SK-N-SH treated with all-trans-retinoic acid at 6 μM for 48 hours (cell line): ENCODE data around the gene SLC6A18.

Experiments used
- ARNTL ChIP-seq: fragments of 450-650 bp; formaldehyde crosslinking; IDR thresholded peaks from 2 replicates; pipeline ENCODE4 v1.5.0; 2020; ENCODE audit warnings: low read depth, mild to moderate bottlenecking, moderate library complexity, borderline replicate concordance
- BACH2 ChIP-seq: fragments of 250-450 bp; sonication (Bioruptor Pico); IDR thresholded peaks from 2 replicates; pipeline ENCODE4 v1.9.0; 2021; ENCODE audit warnings: mild to moderate bottlenecking, borderline replicate concordance
- CSDC2 ChIP-seq: fragments of 250-450 bp; sonication (Bioruptor Pico); IDR thresholded peaks from 2 replicates; pipeline ENCODE4 v1.5.0; 2020; ENCODE audit warnings: mild to moderate bottlenecking, moderate library complexity
- ISL1 ChIP-seq: fragments of 250-450 bp; sonication (Bioruptor Pico); IDR thresholded peaks from 2 replicates; pipeline ENCODE4 v2.1.2; 2022; ENCODE audit warnings: mild to moderate bottlenecking, moderate library complexity
- OSR1 ChIP-seq: fragments of 250-450 bp; sonication (Bioruptor Pico); IDR thresholded peaks from 2 replicates; pipeline ENCODE4 v1.8.0; 2022; ENCODE audit warnings: moderate library complexity, mild to moderate bottlenecking, inconsistent platforms
- RARB ChIP-seq: fragments of 250-450 bp; sonication (Bioruptor Pico); IDR thresholded peaks from 2 replicates; pipeline ENCODE4 v1.8.0; 2021; ENCODE audit warnings: mild to moderate bottlenecking, moderate library complexity
- TCF4 ChIP-seq: fragments of 250-450 bp; sonication (Bioruptor Pico); IDR thresholded peaks from 2 replicates; pipeline ENCODE4 v1.8.0; 2021; ENCODE audit warnings: mild to moderate bottlenecking, moderate library complexity, borderline replicate concordance
- ZC3H10 ChIP-seq: fragments of 250-450 bp; sonication (Bioruptor Pico); IDR thresholded peaks from 2 replicates; pipeline ENCODE4 v1.5.1; 2021; ENCODE audit warnings: mild to moderate bottlenecking, moderate library complexity
- ZFP3 ChIP-seq: fragments of 250-450 bp; sonication (Bioruptor Pico); IDR thresholded peaks from 2 replicates; pipeline ENCODE4 v1.5.0; 2020; ENCODE audit warnings: mild to moderate bottlenecking, moderate library complexity
- ZNF70 ChIP-seq: fragments of 450-650 bp; formaldehyde crosslinking; IDR thresholded peaks from 2 replicates; pipeline ENCODE4 v1.5.0; 2020; ENCODE audit warnings: mild to moderate bottlenecking, moderate library complexity
- TF ChIP-seq, protein P1 (sequence below): fragments of 250-450 bp; sonication (Bioruptor Pico); IDR thresholded peaks from 2 replicates; pipeline ENCODE4 v1.8.0; 2020; ENCODE audit warnings: mild to moderate bottlenecking, moderate library complexity, borderline replicate concordance
- TF ChIP-seq, protein P2 (sequence below): fragments of 250-450 bp; sonication (Bioruptor Pico); IDR thresholded peaks from 2 replicates; pipeline ENCODE4 v1.5.1; 2020; ENCODE audit warnings: low read depth, mild to moderate bottlenecking, moderate library complexity
- TF ChIP-seq, protein P3 (sequence below): fragments of 250-450 bp; sonication (Bioruptor Pico); IDR thresholded peaks from 2 replicates; pipeline ENCODE4 v1.8.0; 2021; ENCODE audit warnings: low read depth, mild to moderate bottlenecking, moderate library complexity, borderline replicate concordance

DNA sequence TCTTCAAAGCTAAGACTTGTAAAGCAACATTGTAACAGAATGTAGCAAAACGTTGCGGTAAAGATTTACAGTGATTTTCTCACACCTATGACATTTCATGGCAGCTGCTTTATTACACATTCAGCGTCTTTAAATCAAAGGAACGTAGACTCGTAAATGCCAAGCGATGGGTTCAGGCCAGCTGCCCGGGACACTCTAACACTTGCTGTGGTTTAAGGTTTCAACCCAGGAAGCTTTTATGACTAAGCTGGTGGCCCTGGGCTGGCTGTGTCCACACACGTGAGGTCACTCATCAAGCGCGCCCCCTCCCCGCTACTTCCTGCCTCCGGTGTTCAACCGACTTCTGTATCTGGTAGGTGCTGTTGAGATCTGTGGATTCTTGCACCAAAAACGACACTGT, 2.5 kb downstream of the SLC6A18 start:
- TF ChIP-seq, protein P1, sequence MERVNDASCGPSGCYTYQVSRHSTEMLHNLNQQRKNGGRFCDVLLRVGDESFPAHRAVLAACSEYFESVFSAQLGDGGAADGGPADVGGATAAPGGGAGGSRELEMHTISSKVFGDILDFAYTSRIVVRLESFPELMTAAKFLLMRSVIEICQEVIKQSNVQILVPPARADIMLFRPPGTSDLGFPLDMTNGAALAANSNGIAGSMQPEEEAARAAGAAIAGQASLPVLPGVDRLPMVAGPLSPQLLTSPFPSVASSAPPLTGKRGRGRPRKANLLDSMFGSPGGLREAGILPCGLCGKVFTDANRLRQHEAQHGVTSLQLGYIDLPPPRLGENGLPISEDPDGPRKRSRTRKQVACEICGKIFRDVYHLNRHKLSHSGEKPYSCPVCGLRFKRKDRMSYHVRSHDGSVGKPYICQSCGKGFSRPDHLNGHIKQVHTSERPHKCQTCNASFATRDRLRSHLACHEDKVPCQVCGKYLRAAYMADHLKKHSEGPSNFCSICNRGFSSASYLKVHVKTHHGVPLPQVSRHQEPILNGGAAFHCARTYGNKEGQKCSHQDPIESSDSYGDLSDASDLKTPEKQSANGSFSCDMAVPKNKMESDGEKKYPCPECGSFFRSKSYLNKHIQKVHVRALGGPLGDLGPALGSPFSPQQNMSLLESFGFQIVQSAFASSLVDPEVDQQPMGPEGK (CRISPR knock-in tag): no peak
- TF ChIP-seq, protein P2, sequence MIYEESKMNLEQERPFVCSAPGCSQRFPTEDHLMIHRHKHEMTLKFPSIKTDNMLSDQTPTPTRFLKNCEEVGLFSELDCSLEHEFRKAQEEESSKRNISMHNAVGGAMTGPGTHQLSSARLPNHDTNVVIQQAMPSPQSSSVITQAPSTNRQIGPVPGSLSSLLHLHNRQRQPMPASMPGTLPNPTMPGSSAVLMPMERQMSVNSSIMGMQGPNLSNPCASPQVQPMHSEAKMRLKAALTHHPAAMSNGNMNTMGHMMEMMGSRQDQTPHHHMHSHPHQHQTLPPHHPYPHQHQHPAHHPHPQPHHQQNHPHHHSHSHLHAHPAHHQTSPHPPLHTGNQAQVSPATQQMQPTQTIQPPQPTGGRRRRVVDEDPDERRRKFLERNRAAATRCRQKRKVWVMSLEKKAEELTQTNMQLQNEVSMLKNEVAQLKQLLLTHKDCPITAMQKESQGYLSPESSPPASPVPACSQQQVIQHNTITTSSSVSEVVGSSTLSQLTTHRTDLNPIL (CRISPR knock-in tag): no peak
- TF ChIP-seq RARB (CRISPR knock-in tag) (no peak), ZC3H10 (CRISPR knock-in tag) (no peak), ISL1 (no peak), ZNF70 (CRISPR knock-in tag) (no peak), ZFP3 (CRISPR knock-in tag) (no peak), TCF4 (CRISPR knock-in tag) (no peak), BACH2 (CRISPR knock-in tag) (no peak), CSDC2 (CRISPR knock-in tag) (no peak), OSR1 (CRISPR knock-in tag) (no peak), ARNTL (CRISPR knock-in tag) (no peak)
- TF ChIP-seq, protein P3, sequence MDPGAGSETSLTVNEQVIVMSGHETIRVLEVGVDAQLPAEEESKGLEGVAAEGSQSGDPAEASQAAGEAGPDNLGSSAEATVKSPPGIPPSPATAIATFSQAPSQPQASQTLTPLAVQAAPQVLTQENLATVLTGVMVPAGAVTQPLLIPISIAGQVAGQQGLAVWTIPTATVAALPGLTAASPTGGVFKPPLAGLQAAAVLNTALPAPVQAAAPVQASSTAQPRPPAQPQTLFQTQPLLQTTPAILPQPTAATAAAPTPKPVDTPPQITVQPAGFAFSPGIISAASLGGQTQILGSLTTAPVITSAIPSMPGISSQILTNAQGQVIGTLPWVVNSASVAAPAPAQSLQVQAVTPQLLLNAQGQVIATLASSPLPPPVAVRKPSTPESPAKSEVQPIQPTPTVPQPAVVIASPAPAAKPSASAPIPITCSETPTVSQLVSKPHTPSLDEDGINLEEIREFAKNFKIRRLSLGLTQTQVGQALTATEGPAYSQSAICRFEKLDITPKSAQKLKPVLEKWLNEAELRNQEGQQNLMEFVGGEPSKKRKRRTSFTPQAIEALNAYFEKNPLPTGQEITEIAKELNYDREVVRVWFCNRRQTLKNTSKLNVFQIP (CRISPR knock-in tag): no peak
